NCI-H1930 (cell line): ENCODE data around the gene MTCH2.
A peak's percentile ranks its signal among the peaks of the same experiment; 100 is the strongest.

Source experiments
- DNase-seq, 2 experiments: peaks; one replicate each; lab custom pipeline; 2025; lab: John Stamatoyannopoulos, UW

Gene MTCH2

DNA sequence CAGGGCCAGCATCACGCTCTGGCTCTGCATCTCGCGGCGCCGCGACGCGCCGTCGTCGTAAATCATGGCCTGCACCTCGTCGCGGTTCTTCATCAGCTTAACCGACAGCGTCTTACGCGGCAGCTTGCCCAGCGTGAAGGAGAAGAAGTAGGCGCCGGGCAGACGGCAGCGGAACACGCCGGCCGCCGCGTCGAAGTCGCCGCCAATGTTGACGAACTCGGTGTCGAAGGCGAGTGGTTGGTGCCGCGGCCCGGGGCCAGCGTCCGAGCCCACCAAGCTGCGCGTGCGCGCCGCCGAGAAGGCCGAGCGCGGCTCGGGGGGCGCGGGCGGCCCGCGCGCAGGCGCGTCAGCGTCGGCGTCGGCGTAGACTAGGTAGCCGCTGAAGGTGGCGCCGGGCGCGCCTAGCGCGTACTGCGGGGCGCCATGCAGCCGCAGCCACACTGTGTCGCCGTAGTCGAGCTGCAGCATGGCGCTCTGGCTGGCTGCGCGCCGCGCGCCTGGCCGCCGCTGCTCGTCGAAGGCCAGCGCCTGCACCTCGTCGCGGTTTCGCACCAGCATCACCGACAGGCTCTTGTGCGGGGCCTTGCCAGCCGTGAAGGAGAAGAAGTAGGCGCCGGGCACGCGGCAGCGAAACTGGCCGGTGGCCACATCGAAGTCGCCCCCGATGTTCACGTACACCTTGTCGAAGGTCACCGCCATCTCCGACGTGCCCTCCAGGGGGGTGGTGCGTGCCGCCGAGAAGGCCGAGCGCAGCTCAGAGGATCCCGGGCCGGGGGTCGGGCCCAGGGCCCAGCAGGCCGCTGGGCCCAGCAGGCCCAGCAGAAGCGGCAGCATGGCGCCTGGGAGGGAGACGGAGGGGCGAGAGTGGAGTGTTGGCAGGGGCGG is 52.1 kb downstream of the MTCH2 start:
- no peak for DNase-seq

DNA sequence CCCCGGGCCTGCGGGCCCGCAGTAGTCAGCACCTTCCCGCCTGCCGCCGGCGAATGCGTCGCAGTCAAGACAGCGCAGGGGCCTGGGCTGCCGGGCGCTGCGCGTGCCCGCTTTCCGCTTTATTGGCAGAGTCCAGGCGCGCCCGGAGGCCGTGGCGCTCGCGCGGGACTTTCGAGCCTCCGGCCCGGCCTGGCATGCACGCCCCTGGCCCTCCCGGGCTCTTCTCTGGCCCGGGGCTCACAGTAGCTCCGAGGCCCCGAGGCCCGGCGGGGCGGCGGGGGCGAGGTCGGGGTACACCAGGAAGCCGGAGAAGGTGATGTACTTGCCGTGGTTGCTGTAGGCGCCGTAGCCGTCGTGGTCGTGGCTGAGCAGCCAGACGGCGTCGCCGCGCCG is 52.8 kb downstream of the MTCH2 start:
- DNase-seq: no peak

DNA sequence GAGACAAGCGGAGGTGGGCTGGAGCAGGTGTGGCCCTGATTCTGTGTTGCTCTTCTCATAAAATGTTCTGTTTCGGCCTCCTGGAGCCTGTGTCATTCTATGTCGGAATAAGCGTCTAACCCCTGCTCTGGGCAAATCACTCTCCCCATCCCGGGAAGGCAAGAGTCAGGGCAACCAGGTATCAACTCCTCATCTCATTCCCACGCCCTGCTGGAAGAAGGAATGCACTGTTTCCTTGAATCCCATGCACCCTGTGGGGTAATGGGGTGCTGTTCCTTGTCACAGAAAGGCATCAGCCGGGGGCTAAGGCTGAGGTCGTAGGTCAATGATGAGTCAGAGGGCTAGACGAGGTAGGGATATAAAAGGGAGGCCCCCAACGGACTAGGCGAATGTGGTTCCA is 53.2 kb downstream of the MTCH2 start:
- no peak for DNase-seq

DNA sequence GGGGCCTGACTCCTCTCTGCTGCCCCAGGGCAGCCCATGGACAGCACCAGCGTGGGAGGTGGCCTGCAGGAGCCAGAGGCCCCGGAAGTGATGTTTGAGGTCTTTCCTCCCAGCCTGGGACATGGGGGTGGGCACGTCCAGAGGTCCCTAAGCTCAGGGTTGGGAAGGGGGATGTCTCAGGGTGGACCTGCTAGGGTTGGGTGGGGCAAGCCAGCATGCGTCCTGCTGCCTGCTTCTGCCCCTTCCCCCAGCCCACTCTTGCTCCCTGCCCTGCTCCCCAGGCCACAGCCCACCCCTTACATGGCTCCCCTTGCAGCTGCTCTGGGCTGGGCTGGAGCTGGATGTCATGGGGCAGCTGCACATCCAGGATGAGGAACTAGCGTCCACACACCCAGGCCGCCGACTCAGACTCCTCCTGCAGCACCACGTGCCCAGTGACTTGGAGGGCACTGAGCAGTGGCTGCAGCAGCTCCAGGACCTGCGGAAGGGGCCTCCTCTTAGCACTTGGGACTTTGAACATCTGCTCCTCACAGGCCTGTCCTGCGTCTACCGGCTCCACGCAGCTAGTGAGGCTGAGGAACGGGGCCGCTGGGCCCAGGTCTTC is 54.5 kb downstream of the MTCH2 start:
- no peak for DNase-seq

DNA sequence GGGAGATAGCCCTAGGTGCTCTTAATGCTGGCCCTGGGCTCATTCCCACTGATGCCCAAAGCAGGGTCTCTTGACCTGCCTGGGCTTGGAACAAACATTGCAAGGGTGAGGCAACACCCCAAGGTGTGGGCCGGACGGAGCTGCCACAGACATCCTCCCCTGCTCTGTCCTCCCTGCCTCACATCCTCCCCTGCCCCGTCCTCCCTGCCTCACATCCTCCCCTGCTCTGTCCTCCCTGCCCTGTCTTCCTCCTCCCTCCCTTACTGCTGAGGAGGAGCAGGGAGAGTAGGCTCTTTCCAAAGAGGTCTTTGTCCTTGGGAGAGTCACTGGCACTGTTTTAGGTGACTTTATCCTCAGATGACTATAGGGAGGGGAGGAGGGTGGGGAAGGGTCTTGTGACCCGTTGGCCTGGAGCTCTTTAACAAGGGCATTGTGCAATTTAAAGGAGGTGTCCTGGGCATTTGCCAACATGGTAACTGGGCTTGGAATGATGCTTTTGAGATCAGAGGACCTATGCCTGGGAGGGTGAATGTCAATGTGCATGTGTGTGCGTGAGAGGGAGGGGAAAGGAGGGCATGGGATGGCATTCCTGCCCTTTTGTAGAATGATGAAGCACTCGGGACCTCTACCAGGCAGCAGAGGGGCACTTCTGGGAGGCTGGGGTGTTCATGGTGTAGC is 55.2 kb downstream of the MTCH2 start:
- DNase-seq: no peak

DNA sequence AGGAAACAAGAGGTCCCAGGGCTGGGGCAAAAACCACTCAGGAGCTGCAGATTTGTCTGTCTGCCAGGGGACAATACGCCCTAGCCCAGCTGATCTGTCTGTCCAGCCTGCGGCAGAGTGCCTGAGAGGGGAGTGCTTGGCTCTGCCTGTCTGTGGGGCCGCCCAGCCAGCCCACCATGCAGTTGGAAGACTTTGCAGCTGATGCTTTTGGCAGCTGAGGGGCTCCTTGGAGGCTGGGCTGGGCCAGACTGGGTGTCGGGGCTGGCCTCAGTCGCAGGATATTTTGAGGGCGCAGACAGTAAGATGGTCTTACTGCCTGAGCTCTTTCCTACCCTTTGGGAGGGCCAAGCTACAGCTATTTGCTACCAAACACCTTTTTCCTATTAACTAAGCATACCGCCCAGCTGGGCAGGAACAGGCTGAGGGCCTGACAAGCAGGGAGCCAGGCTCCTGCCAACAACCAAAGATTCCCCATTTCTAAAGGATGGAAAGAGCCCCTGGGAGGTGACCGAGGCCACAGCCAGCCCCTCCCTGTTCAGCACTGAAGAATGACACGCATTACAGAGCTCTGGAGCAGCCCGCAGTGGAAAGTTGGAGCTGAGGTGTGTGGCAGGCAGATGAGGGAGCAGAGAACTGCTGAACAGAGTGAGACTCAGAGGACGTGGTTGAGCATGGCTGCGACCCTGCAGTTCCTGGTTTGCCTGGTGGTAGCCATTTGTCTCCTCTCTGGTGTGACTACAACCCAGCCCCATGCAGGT is 56.1 kb downstream of the MTCH2 start, which contains the start of gene FAM180B:
FAM180B (plus strand) TSS at position 581 of the 758 bp plus-strand sequence; CDS start at position 672, 91 bp downstream.
- no peak for DNase-seq

DNA sequence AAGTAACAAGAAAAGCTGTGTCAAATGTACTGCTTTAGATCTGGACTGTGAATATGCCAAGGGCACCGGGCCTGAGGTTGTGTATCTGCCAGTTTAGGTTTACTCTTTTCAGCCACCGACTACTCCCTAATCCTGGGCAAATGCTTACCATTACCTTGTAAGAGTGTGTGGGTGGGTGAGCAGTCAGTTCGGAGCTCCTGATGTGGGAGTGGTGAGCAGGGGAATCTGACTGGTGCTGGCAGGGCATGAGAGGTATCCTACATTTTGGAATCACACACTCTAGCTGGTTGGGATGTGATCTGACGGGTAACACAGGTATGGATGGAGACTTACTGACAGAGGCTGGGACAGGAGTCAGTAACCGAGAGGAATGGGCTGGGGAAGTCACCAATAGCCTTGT is 58.5 kb downstream of the MTCH2 start:
- DNase-seq: no peak

DNA sequence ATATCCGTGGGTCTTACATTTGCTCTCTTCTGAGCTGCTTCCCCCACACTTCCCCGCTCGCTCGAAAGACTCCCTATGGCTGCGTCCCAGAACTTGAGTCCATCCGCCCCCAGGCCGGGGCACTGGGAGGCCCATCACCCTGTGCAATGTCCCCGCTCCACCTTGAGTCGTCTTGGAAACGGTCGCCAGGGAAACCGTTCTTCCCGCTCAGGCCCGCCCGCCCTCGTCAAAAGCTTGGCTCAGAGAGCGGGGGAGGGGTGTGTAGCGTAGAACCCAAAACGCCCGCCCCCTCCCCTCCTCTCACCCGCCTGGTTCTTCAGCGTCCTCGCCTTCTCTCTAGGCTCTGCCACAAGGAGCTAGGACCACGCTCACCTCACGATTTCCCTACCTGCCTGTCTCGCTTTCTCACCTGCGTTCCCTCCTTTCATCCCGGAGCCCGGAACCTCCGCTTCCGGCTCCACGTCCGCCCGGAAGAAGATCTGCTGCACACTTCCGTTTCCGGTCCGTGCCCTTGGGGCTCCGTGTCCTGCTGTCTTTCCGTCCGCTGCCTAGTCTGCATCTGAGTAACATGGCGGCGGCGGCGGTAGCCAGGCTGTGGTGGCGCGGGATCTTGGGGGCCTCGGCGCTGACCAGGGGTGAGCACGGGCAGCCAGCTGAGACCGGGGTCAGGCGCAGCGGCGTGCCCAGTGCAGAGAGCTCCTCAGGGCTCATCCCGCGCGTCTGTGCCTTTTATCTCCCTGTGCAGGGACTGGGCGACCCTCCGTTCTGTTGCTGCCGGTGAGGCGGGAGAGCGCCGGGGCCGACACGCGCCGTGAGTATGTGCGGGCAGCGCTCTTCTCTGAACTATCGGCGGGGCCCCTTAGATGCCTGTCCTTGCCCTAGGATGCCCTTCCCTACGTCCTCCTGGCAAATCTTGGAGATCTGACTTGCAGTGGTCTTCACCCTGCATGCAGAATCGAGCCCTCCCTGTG is 63.5 kb downstream of the MTCH2 start, which contains the start of the genes KBTBD4 and NDUFS3:
KBTBD4 (minus strand) TSS at position 447 of the 971 bp plus-strand sequence; CDS start at position 428, 19 bp downstream.
NDUFS3 (plus strand) TSS at position 551 of the 971 bp plus-strand sequence; CDS start at position 569, 18 bp downstream.
- DNase-seq: peak; percentile 90 to 95

DNA sequence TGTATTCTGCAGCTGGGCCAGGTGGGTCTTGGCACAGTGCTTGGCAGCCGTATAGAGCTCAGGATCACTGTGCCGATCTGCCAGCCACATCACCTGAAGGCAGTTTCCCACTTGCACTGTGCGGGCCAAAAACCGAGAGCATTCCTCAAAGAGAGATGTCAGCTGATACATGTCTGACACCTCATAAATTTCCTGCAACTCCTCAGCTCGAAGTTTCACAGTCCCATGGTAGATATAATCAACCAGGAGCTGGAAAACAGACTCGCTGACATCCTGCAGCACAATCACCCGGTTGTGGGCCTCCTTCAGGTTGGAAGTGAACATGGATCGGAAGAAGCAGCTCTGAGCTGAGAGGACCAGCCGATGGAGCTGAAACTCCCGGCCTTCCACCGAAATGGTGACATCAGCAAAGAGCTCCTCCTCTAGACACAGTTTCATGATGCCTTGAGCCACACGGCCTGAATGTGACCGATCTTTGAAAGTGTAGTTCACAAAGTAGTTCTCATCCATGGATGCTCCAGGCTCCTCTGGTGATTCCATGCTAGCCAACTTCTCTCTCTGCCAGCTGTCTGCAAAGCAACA is 64.8 kb downstream of the MTCH2 start:
- no peak for DNase-seq

DNA sequence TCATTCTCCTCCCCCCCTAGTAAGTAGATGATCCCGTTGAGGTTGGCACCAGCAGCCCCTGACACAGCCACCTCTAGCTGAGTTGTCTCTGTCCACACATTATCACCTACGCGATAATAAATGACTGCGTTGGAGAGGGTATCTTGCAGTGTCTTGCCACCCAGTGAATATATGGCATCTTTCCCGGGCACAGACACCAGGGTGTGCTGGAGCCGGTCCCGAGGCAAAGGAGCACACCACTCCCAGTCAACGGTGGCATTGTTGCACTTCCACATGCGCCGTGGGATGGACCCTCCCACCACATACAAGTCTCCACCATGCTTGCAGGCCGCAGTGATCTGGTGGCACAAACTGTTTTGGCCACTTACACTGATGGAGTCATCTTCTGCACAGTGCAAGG is 69.0 kb downstream of the MTCH2 start:
- DNase-seq: no peak

DNA sequence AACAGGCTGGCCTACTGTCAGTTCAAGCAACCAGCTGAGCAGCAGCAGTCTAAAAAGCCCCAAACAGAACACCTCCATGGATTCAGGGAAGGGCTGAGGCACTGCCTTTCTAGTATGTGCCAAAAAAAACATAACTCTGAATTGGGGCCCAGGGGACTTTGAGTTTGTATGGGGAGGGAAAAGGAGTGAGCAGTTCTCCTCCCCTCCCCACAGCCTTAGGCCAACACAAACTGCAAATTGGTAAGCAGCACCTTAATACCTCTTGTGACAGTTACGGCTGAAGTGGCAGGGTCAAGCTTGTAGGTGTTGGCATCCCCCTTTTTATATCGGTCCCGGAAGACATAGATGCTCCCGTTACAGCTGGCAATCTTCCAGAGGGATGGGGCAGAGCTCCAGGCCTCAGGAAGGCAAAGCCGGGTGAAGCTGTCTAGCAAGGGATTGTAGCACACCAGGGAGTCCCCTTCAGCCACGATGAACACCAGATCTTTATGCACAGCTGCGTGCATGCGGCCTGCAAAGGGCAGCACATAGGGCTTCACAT is 69.6 kb downstream of the MTCH2 start:
- DNase-seq: no peak

DNA sequence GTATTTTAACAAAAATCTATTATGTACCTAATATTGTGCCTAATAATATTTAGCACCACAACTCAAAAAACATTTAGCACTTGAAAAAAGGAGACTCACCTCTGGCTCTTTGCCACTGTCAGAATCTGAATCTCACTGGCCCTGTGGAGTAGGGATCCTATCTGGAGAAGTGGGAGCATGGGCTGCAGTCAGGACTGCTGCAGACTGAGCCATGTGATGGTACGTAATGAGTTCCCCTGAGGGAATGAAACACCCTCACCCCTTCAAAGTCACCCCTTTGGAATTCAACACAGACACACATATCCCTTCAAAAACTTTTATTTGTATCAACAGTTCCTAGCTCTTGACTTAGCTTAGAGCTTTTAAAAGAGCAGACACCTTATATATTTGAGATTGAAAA is 70.5 kb downstream of the MTCH2 start:
- DNase-seq: no peak

DNA sequence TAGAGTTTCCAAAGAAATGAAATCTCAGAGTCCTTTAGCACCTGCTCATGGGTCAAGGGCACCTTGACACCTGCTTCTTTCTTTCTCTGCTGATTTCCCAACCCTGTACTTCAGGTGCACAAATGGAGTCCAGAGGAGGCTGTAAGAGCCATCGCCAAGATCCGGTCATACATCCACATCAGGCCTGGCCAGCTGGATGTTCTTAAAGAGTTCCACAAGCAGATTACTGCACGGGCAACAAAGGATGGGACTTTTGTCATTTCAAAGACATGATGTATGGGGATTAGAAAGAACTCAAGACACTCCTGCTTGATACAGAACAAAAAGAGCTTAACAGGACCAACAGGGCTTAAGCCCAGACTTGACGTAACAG is 71.0 kb downstream of the MTCH2 start:
- no peak for DNase-seq

DNA sequence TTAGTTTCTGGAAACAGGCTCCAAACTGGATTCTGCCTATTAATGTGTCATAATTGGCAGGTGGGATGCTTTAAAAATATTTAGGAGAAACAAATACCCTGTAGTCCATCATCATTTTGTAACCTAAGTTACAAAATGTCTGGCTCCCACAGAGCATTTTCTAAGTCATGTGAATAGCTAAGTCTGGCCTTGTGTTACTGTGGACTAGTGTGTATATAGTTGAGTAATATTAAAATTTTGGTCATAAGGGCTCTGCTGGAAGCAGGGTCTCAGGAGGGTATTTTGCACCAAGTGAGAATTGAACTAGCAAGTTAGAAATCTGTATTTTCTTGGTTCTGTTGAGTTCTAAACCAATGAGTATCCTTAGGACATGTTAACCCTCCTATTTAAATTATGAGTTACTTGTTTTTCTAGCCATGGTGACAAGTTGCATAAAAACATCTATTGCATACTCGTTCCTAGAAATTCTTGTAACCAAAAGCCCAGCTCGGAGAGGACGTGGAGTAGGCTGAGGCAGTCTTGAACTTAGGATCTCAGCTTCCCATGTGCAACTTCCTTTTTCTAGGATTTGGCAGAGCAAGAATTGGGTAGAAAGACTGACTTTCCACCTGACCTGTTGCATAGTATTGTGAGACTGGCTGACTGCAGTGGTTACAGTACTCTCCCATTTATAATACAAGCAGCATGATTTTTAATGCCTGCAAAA is 71.6 kb downstream of the MTCH2 start:
- DNase-seq: no peak

DNA sequence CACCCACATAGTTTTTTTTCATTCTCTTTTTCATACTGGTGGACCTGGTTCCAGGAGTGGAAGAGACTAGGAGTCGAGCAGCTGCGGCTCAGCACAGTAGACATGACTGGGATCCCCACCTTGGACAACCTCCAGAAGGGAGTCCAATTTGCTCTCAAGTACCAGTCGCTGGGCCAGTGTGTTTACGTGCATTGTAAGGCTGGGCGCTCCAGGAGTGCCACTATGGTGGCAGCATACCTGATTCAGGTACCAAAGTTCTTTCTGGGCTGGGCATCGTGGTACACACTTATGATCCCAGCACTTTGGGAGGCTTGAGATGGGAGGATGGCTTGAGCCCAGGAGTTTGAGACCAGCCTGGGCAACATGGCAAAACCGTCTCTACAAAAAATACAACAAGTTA is 72.7 kb downstream of the MTCH2 start:
- DNase-seq: no peak
